PC-3 (cell line): Measurements from ENCODE around the gene SHTN1.

Experiments used
- CTCF ChIP-seq: fragments of 300-600 bp; sonication (generic); conservative IDR thresholded peaks from 2 replicates; pipeline ENCODE4 v1.5.1; 2017; ENCODE audit warnings: antibody characterized with exemption, low read depth, mild to moderate bottlenecking, low read length
- EZH2 ChIP-seq: fragments of 300-600 bp; sonication (generic); IDR thresholded peaks from one replicate; pipeline ENCODE4 v1.6.1; 2017; ENCODE audit warnings: antibody characterized with exemption, mild to moderate bottlenecking, low read length; ENCODE audit not compliant: unreplicated experiment
- EZH2phosphoT487 ChIP-seq: fragments of 300-600 bp; sonication (generic); IDR thresholded peaks from 2 replicates; pipeline ENCODE4 v1.6.1; 2018; ENCODE audit warnings: mild to moderate bottlenecking, antibody characterized with exemption, low read length, borderline replicate concordance

- no peak for TF ChIP-seq CTCF
- no peak for TF ChIP-seq EZH2
- TF ChIP-seq EZH2phosphoT487 = no peak
Measured at GRCh38 chr10:116973371-116973905, 31.5 kb downstream of the SHTN1 start.
